ENCODE results near the gene INTS4. TPM values are rescaled to one million over a fixed set of nuclear protein-coding genes. Genes with fewer than 3 reads are reported as not detected.
"Not testable (repeated sequence)": the region's sequence is repeated elsewhere in the genome, so short reads cannot be mapped to it uniquely, and the experiment has no call there.

The INTS4 gene
- total RNA-seq, 1 experiment from 2014 or later, result 43.9 TPM

- BruUV-seq (replicated peaks); CTCF ChIA-PET; H3K27me3 Mint-ChIP-seq (ENCODE audit: unreplicated experiment); intact Hi-C loops (cut with micrococcal nuclease; ENCODE audit: unreplicated experiment); DNase-seq; H3K4me3 Mint-ChIP-seq (ENCODE audit: low read depth, unreplicated experiment); H3K27ac Mint-ChIP-seq (ENCODE audit: unreplicated experiment); H3K4me1 Mint-ChIP-seq (ENCODE audit: low read depth, unreplicated experiment); H3K9me3 Mint-ChIP-seq (ENCODE audit: low read depth, unreplicated experiment): not testable (repeated sequence)
- peaks cover 12% of the 10 kb centered on the region for H3K36me3 Mint-ChIP-seq (ENCODE audit: insufficient read depth, unreplicated experiment)
Measured at GRCh38 chr11:77890619-77891056, 103.8 kb downstream of the INTS4 start.

GRCh38 chr11:77890100-77890614, 104.3 kb downstream of the INTS4 start:
- H3K9me3 Mint-ChIP-seq (ENCODE audit: low read depth, unreplicated experiment); CTCF ChIA-PET; H3K4me3 Mint-ChIP-seq (ENCODE audit: low read depth, unreplicated experiment); H3K4me1 Mint-ChIP-seq (ENCODE audit: low read depth, unreplicated experiment); intact Hi-C loops (cut with micrococcal nuclease; ENCODE audit: unreplicated experiment); H3K27me3 Mint-ChIP-seq (ENCODE audit: unreplicated experiment); DNase-seq; BruUV-seq (replicated peaks); H3K27ac Mint-ChIP-seq (ENCODE audit: unreplicated experiment): not testable (repeated sequence)
- H3K36me3 Mint-ChIP-seq (ENCODE audit: insufficient read depth, unreplicated experiment), result peaks cover 16% of the 10 kb centered on the region

- CTCF ChIA-PET; H3K27me3 Mint-ChIP-seq (ENCODE audit: unreplicated experiment); intact Hi-C loops (cut with micrococcal nuclease; ENCODE audit: unreplicated experiment); BruUV-seq (replicated peaks); DNase-seq; H3K27ac Mint-ChIP-seq (ENCODE audit: unreplicated experiment); H3K4me1 Mint-ChIP-seq (ENCODE audit: low read depth, unreplicated experiment); H3K4me3 Mint-ChIP-seq (ENCODE audit: low read depth, unreplicated experiment); H3K9me3 Mint-ChIP-seq (ENCODE audit: low read depth, unreplicated experiment): not testable (repeated sequence)
- H3K36me3 Mint-ChIP-seq (ENCODE audit: insufficient read depth, unreplicated experiment), result peaks cover 16% of the 10 kb centered on the region
Measured at GRCh38 chr11:77889045-77889444, 105.4 kb downstream of the INTS4 start.

GRCh38 chr11:77886401-77886800, 108.1 kb downstream of the INTS4 start:
- Mint-ChIP-seq H3K27ac (ENCODE audit: unreplicated experiment) (no peak overlapping the region), H3K27me3 (ENCODE audit: unreplicated experiment) (no peaks in the 10 kb centered on the region), H3K4me3 (ENCODE audit: low read depth, unreplicated experiment) (no peak overlapping the region), H3K4me1 (ENCODE audit: low read depth, unreplicated experiment) (no peaks in the 10 kb centered on the region), H3K36me3 (ENCODE audit: insufficient read depth, unreplicated experiment) (peaks cover 16% of the 10 kb centered on the region), H3K9me3 (ENCODE audit: low read depth, unreplicated experiment) (no peaks in the 10 kb centered on the region)
- no peak for TF ChIP-seq CTCF (IDR thresholded peaks at IDR 0.05; ENCODE audit: unreplicated experiment)
- intact Hi-C loops (cut with micrococcal nuclease; ENCODE audit: unreplicated experiment), result no loop called here
- DNase-seq, result no peak
- BruUV-seq (replicated peaks), result no TSS peak
- CTCF ChIA-PET, result no interaction called here

GRCh38 chr11:77884829-77885190, 109.7 kb downstream of the INTS4 start:
- no TSS peak for BruUV-seq (replicated peaks)
- no peaks in the 10 kb centered on the region for H3K9me3 Mint-ChIP-seq (ENCODE audit: low read depth, unreplicated experiment)
- no peak for DNase-seq
- TF ChIP-seq CTCF (IDR thresholded peaks at IDR 0.05; ENCODE audit: unreplicated experiment), result no peak
- intact Hi-C loops (cut with micrococcal nuclease; ENCODE audit: unreplicated experiment), result no loop called here
- H3K27ac Mint-ChIP-seq (ENCODE audit: unreplicated experiment), result no peak overlapping the region
- H3K4me3 Mint-ChIP-seq (ENCODE audit: low read depth, unreplicated experiment), result no peak overlapping the region
- no peaks in the 10 kb centered on the region for H3K4me1 Mint-ChIP-seq (ENCODE audit: low read depth, unreplicated experiment)
- no peaks in the 10 kb centered on the region for H3K27me3 Mint-ChIP-seq (ENCODE audit: unreplicated experiment)
- CTCF ChIA-PET, result no interaction called here
- H3K36me3 Mint-ChIP-seq (ENCODE audit: insufficient read depth, unreplicated experiment), result peaks cover 16% of the 10 kb centered on the region

GRCh38 chr11:77884186-77884828, 110.2 kb downstream of the INTS4 start:
- no peak for TF ChIP-seq CTCF (IDR thresholded peaks at IDR 0.05; ENCODE audit: unreplicated experiment)
- no peak for DNase-seq
- CTCF ChIA-PET, result no interaction called here

More at GRCh38 chr11:77884186-77884828, 110.2 kb downstream of the INTS4 start:
- intact Hi-C loops (cut with micrococcal nuclease; ENCODE audit: unreplicated experiment), result no loop called here
- Mint-ChIP-seq H3K4me1 (ENCODE audit: low read depth, unreplicated experiment) (no peaks in the 10 kb centered on the region), H3K27ac (ENCODE audit: unreplicated experiment) (no peak overlapping the region), H3K27me3 (ENCODE audit: unreplicated experiment) (no peaks in the 10 kb centered on the region), H3K36me3 (ENCODE audit: insufficient read depth, unreplicated experiment) (peaks cover 13% of the 10 kb centered on the region), H3K4me3 (ENCODE audit: low read depth, unreplicated experiment) (no peak overlapping the region), H3K9me3 (ENCODE audit: low read depth, unreplicated experiment) (no peaks in the 10 kb centered on the region)
- BruUV-seq (replicated peaks), result no TSS peak
